Measurements from ENCODE around the gene SLC19A2. TPM values are rescaled to one million over a fixed set of nuclear protein-coding genes. Genes with fewer than 3 reads are reported as not detected.

Gene SLC19A2
- total RNA-seq, 1 donor from 2014 or later, result 12.2 TPM

DNA sequence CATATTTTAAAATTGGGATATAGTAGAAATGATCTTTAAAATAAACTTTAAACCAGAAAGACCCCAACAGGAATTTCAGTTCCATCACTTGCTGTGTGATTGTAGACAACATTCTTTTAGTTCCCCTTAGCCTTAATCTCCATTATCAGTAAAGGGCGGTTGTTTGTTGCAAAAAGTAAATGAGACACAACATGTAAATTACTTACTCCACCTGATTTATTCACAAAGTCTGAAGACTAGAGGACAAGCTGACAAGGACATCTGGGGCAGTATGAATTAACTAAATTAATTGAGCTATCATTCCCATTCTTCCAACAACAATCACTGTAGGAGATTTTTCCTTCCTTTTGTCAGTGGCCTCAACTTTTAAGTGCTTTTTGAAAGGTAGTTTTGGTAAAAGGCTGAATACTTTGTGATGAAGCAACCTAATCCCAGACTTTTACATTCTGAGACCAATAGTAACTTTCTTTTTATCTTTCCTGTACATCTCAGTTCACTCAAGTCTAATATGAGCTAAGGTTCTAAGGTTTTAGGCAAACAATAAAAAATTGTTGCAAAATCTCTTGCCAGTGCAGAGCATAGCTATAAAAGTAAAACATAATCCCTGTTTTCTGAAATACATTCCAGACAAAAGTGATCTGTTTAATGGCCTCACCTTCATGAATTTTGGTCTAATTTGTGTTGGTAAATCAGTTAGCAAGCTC is 6.2 kb downstream of the SLC19A2 start:
- no peak for DNase-seq (ENCODE audit: low read depth, low spot score)
- no peaks in the 10 kb centered on the region for H3K9me3 Mint-ChIP-seq
- H3K4me3 Mint-ChIP-seq, result no peak overlapping the region
- H3K36me3 Mint-ChIP-seq (ENCODE audit: low read depth), result no peaks in the 10 kb centered on the region
- no peak overlapping the region for H3K27ac Mint-ChIP-seq (ENCODE audit: unreplicated experiment)
- TF ChIP-seq, protein P1, sequence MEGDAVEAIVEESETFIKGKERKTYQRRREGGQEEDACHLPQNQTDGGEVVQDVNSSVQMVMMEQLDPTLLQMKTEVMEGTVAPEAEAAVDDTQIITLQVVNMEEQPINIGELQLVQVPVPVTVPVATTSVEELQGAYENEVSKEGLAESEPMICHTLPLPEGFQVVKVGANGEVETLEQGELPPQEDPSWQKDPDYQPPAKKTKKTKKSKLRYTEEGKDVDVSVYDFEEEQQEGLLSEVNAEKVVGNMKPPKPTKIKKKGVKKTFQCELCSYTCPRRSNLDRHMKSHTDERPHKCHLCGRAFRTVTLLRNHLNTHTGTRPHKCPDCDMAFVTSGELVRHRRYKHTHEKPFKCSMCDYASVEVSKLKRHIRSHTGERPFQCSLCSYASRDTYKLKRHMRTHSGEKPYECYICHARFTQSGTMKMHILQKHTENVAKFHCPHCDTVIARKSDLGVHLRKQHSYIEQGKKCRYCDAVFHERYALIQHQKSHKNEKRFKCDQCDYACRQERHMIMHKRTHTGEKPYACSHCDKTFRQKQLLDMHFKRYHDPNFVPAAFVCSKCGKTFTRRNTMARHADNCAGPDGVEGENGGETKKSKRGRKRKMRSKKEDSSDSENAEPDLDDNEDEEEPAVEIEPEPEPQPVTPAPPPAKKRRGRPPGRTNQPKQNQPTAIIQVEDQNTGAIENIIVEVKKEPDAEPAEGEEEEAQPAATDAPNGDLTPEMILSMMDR (conservative IDR thresholded peaks at IDR 0.05), result no peak
- no peaks in the 10 kb centered on the region for H3K27me3 Mint-ChIP-seq (ENCODE audit: low read depth)
- H3K4me1 Mint-ChIP-seq, result peaks cover 34% of the 10 kb centered on the region

DNA sequence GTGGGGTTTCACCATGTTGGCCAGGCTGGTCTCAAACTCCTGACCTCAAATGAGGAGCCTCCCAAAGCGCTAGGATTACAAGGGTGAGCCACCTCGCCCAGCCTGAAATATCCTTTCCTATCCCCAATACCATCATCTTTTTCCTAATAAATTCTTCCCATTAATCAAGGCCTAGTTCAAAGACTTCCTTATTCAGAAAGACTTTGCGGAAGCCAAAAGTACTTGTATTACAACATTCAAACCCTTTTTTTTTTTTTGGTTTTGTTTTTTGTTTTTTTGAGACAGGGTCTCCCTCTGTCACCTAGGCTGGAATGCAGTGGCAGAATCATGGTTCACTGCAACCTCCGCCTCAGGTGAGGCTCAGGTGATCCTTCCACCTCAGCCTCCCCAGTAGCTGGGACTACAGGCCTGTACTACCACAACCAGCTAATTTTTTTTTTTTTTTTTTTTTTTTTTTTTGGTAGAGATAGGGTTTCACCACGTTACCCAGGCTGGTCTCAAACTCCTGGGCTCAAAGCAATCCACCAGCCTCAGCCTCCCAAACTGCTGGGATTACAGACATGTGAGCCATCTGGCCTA is 7.6 kb downstream of the SLC19A2 start:
- Mint-ChIP-seq H3K9me3 (no peaks in the 10 kb centered on the region), H3K27ac (ENCODE audit: unreplicated experiment) (no peak overlapping the region), H3K4me3 (no peak overlapping the region), H3K27me3 (ENCODE audit: low read depth) (no peaks in the 10 kb centered on the region), H3K4me1 (peaks cover 21% of the 10 kb centered on the region), H3K36me3 (ENCODE audit: low read depth) (no peaks in the 10 kb centered on the region)
- DNase-seq (ENCODE audit: low read depth, low spot score), result no peak
- TF ChIP-seq, protein P1 (conservative IDR thresholded peaks at IDR 0.05), result no peak

DNA sequence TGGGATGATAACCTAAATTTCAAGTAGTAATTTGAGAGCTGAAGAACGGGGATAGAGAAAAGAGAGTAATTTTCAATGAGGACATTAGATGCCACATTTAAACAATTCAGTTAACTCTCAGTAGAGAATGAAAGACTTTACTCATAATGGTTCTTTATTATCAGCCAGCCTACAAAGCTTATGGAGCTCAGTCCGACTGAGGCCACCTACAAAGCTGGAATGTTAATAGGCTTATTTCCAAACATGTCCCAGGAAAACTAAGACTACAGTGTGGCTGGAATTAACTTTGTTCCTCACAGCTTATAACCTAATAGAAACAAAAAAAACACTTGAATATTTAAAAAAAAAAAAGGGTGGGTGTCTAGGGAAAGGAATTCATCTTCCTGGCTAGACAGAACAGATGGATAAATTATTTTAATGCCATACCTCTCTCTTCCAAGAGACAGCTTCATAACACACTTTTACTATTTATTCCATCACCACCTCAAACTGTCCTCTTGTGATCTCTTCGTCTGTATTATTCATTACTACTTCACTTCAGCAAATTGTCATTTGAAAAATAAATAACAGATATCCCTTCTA is 9.8 kb downstream of the SLC19A2 start:
- H3K9me3 Mint-ChIP-seq, result no peaks in the 10 kb centered on the region
- no peak for DNase-seq (ENCODE audit: low read depth, low spot score)

DNA sequence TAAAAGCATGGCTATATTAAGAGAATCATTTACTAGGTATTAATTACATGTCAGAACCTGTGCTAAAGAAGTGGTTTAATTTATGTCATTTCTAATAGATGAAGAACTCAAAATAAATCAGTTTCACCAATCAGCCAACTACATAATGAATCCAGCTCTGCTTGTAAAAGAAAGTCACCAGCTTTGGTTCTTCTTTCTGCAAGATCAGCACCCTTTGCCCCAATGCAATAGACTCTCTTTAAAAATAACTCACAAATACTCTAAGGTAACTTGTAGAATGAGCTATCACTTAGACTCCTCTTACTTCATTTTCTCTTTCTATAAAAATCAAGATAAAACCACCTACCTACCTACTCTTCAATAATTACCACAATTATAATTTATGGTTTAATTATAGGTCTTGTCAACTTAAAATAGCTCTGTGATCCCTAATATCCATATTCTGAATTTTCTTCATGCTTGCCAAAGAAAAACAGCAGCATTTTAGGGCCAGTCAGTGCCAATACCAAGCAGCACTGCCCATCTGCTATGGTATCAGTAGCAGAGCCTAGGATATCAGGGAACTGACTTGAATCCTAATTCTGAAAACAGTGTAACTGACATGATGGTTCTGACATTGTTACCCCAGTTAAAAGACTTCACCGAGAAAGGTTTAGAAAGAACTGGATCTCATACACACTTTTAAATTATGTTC is 11.3 kb downstream of the SLC19A2 start:
- TF ChIP-seq, protein P1 (conservative IDR thresholded peaks at IDR 0.05), result no peak
- Mint-ChIP-seq H3K4me3 (no peak overlapping the region), H3K4me1 (peaks cover 8% of the 10 kb centered on the region), H3K9me3 (no peaks in the 10 kb centered on the region), H3K36me3 (ENCODE audit: low read depth) (no peaks in the 10 kb centered on the region), H3K27ac (ENCODE audit: unreplicated experiment) (no peak overlapping the region), H3K27me3 (ENCODE audit: low read depth) (no peaks in the 10 kb centered on the region)
- DNase-seq (ENCODE audit: low read depth, low spot score), result no peak

More for the DNA sequence above, 9.8 kb downstream of the SLC19A2 start:
- Mint-ChIP-seq H3K4me1 (peaks cover 12% of the 10 kb centered on the region), H3K27me3 (ENCODE audit: low read depth) (no peaks in the 10 kb centered on the region), H3K36me3 (ENCODE audit: low read depth) (no peaks in the 10 kb centered on the region), H3K4me3 (no peak overlapping the region), H3K27ac (ENCODE audit: unreplicated experiment) (no peak overlapping the region)
- TF ChIP-seq, protein P1 (conservative IDR thresholded peaks at IDR 0.05), result no peak

DNA sequence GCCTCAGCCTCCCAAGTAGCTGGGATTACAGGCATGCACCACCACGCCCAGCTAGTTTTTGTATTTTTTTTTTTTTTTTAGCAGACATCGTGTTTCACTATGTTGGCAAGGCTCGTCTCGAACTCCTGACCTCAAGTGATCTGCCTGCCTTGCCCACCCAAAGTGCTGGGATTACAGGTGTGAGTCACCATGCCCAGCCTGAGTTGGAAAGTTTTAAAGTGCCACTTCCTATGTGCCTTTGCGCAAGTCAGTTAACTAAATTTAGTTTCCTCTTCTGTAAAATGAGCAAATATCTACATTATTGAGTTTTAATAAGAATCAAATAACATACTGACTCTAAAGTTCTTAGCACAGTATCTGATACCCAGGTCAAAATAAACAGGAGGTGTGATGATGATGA is 12.4 kb downstream of the SLC19A2 start:
- TF ChIP-seq, protein P1 (conservative IDR thresholded peaks at IDR 0.05), result no peak
- no peak for DNase-seq (ENCODE audit: low read depth, low spot score)
- Mint-ChIP-seq H3K9me3 (no peaks in the 10 kb centered on the region), H3K27ac (ENCODE audit: unreplicated experiment) (no peak overlapping the region), H3K4me3 (no peak overlapping the region), H3K27me3 (ENCODE audit: low read depth) (no peaks in the 10 kb centered on the region), H3K4me1 (no peaks in the 10 kb centered on the region), H3K36me3 (ENCODE audit: low read depth) (no peaks in the 10 kb centered on the region)

All from neural crest cell (in vitro differentiated cells).